IPS-18c (cell line): Measurements from ENCODE around the gene TCERG1.

ENCODE experiments used
- H3K4me3 ChIP-seq: 2 replicates; pipeline ENCODE4 v1.7.0; 2013; ENCODE audit warnings: low read depth, mild to moderate bottlenecking, low read length, moderate library complexity; ENCODE audit not compliant: insufficient read depth
- H3K9me3 ChIP-seq: one replicate; pipeline ENCODE4 v1.6.1; 2013; ENCODE audit warnings: mild to moderate bottlenecking, low read length, moderate library complexity; ENCODE audit not compliant: control insufficient read depth, insufficient read depth

Gene TCERG1

GRCh38 chr5:146494656-146495055, 47.5 kb downstream of the TCERG1 start:
- H3K9me3 ChIP-seq = no peaks in the 10 kb centered on the region
- H3K4me3 ChIP-seq = no peak overlapping the region

- H3K9me3 ChIP-seq = no peaks in the 10 kb centered on the region
- no peak overlapping the region for H3K4me3 ChIP-seq
Measured at GRCh38 chr5:146499680-146500079, 52.5 kb downstream of the TCERG1 start.

GRCh38 chr5:146507428-146507827, 60.3 kb downstream of the TCERG1 start:
- H3K9me3 ChIP-seq = no peaks in the 10 kb centered on the region
- H3K4me3 ChIP-seq = no peak overlapping the region

- Histone ChIP-seq H3K9me3 (no peaks in the 10 kb centered on the region), H3K4me3 (no peak overlapping the region)
Measured at GRCh38 chr5:146510559-146511125, 63.5 kb downstream of the TCERG1 start.

GRCh38 chr5:146513462-146513861, 66.3 kb downstream of the TCERG1 start:
- H3K9me3 ChIP-seq = no peaks in the 10 kb centered on the region
- no peak overlapping the region for H3K4me3 ChIP-seq

GRCh38 chr5:146514575-146514974, 67.4 kb downstream of the TCERG1 start:
- H3K4me3 ChIP-seq = no peak overlapping the region
- H3K9me3 ChIP-seq = no peaks in the 10 kb centered on the region

- no peaks in the 10 kb centered on the region for H3K9me3 ChIP-seq
- H3K4me3 ChIP-seq = no peak overlapping the region
Measured at GRCh38 chr5:146515473-146516150, 68.5 kb downstream of the TCERG1 start.

GRCh38 chr5:146516151-146516475, 69.0 kb downstream of the TCERG1 start, which contains the start of gene GPR151:
Gene GPR151, minus strand, starts transcription at chr5:146516190. Its CDS starts 77 bp downstream, at chr5:146516113.
- Histone ChIP-seq H3K4me3 (no peak within 1 kb of the TSS), H3K9me3 (no peaks in the 10 kb centered on the region)

GRCh38 chr5:146519554-146519953, 72.4 kb downstream of the TCERG1 start:
- Histone ChIP-seq H3K4me3 (no peak overlapping the region), H3K9me3 (no peaks in the 10 kb centered on the region)

GRCh38 chr5:146520731-146521130, 73.6 kb downstream of the TCERG1 start:
- Histone ChIP-seq H3K9me3 (no peaks in the 10 kb centered on the region), H3K4me3 (no peak overlapping the region)

- H3K9me3 ChIP-seq = no peaks in the 10 kb centered on the region
- no peak overlapping the region for H3K4me3 ChIP-seq
Measured at GRCh38 chr5:146521403-146522106, 74.4 kb downstream of the TCERG1 start.

GRCh38 chr5:146523698-146524097, 76.6 kb downstream of the TCERG1 start:
- peaks cover under 1% of the 10 kb centered on the region for H3K9me3 ChIP-seq
- H3K4me3 ChIP-seq = no peak overlapping the region

- Histone ChIP-seq H3K4me3 (no peak overlapping the region), H3K9me3 (peaks cover 2% of the 10 kb centered on the region)
Measured at GRCh38 chr5:146527785-146528184, 80.7 kb downstream of the TCERG1 start.

GRCh38 chr5:146528236-146528635, 81.1 kb downstream of the TCERG1 start:
- H3K4me3 ChIP-seq = no peak overlapping the region
- H3K9me3 ChIP-seq = peaks cover 2% of the 10 kb centered on the region

- peaks cover 2% of the 10 kb centered on the region for H3K9me3 ChIP-seq
- no peak overlapping the region for H3K4me3 ChIP-seq
Measured at GRCh38 chr5:146529984-146530383, 82.9 kb downstream of the TCERG1 start.

GRCh38 chr5:146533260-146533857, 86.2 kb downstream of the TCERG1 start:
- no peak overlapping the region for H3K4me3 ChIP-seq
- H3K9me3 ChIP-seq = peaks cover 2% of the 10 kb centered on the region

- no peaks in the 10 kb centered on the region for H3K9me3 ChIP-seq
- H3K4me3 ChIP-seq = no peak overlapping the region
Measured at GRCh38 chr5:146533882-146534281, 86.7 kb downstream of the TCERG1 start.

GRCh38 chr5:146538432-146538831, 91.3 kb downstream of the TCERG1 start:
- Histone ChIP-seq H3K9me3 (no peaks in the 10 kb centered on the region), H3K4me3 (no peak overlapping the region)
